HG03045 (cell line): ENCODE results near the gene GPER1.
A peak's percentile ranks its signal among the peaks of the same experiment; 100 is the strongest.

ENCODE experiments used
- ATAC-seq: cut with Tn5 transposase; IDR thresholded peaks from one replicate; pipeline ENCODE4 v1.9.1; 2021; ENCODE audit warnings: mild to moderate bottlenecking, moderate library complexity; ENCODE audit not compliant: unreplicated experiment

The GPER1 gene

DNA sequence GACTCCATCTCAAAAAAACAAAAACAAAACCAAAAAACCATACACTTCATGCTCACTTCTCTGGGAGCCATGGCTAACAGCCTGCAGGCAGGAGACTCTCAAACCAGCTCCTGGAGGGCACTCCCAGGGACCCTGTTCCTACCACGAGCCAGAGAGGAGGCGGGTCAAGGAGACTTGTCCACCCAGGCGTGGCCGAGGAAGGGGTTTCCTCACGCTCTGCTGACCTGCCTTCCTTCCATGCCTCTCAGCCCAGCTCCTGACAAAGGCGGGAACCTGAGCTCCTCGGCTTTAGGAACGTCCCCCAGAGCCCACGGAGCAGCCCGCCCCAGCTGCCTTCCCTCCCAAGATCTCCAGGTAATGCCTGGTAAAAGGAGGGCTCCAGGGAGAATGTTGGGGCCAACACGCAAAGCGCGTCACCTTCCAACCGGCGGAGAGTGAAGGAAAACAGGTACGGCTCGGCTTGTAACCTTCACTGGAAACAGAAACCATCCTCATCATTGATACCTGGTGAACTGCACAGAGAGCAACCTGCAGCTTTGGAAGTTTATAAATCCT, 34.0 kb upstream of the GPER1 start:
- ATAC-seq, result no peak

DNA sequence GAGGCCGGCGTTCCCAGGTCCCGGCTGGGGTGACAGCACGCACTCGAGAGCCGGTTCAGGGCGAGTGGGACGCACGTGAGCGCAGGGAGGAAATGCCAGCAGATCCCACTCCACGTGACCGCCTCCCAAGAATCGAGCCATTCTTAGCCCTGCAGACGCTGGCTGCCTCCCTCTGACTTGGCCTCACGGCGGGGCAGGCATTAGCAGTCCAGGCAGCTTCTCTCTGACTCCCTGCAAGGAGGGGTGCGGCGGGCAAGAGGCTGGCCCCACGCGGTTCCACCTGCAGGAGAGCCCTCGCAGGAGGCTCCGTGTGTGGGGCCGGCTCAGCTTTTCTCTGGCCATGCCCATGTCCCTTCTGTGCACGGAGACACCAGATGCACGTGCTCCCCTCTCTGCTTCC, 33.5 kb upstream of the GPER1 start:
- no peak for ATAC-seq

DNA sequence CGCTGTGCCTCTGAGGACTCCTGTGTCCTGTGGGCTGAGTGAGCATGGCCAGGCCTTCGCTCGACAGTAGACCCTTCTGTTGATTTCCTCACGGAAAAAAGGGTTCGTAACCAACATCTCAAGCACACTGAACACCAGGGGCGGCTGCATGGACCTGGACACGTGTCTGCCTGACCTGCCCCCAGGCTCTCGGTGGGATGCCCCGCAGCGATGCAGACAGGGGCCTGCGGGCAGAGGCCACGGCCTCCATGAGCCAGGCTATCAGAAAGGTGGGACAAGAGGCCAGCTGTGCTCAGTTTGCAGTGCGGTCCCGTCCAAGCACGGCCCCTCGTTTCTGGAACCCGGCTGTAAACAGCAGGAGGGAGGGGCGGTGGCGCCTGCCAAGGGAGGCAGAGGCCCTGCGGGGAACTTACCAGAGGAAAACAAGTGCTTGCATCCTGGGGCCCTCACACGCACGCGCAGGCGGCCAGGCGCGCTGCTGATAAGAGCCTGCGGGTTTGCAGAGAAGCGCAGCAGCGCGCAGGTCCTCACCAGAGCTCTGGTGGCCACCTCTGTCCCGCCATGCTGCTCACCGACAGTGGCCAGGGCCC, 33.0 kb upstream of the GPER1 start:
- no peak for ATAC-seq

DNA sequence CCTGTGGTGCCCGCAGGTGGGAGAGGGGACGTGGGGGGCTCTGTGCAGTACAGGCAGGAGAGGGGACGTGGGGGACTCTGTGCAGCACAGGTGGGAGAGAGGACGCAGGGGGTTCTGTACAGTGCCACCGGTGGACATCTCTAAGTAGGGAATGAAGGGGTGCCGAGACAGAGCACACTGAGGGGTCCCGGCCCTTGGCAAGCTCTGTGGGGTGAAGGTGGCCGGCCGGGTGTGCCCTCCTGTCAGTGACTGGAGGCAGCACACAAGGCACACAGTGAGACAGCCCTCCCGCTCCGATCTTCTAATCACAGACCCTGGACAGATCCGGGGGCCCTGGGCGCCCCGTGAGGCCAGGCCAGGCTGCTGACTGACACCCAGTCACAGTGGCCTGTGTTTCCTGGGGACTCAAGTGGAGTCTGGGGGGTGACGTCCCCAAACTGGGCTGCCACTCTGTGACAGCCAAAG, 32.4 kb upstream of the GPER1 start:
- no peak for ATAC-seq

DNA sequence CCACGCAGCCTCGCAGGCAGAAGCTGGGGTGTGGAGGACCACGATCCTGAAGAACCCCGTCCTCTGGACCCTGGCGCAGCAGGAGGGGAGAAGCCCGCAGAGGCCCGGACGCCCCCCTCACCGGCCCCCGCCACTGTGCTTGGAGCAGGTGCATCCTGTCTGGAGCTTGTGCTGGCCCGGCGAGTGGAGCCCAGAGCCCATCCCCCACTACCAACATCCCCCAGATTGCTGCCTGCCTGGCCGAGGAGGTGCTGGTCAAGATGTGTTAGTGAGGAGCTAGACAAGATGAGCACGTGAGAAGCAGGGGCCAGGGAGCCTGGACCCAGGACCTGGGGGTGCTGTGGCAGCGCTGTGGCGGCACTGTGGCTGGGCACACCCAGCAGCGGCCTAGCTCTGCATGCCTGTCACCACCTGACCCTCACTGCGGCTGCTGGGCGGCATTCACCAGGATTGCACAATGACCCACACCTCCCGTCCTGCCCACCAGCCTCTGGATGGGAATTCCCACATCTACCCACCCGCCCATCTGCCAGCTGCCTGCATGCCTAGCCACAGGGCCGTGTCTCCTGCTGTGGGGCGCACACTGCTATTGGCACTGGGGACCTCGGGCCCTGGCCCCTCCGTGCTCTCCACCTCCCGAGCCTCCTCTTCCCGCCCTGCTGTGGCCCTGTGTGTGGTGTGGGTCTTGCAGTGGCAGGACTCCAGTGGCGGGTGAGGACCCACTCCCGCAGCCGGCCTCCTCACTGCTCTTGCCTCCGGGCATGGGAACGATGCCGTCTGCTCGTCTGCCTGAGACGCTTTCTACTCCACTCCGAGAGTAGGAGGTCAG, 31.7 kb upstream of the GPER1 start:
- ATAC-seq, result no peak

DNA sequence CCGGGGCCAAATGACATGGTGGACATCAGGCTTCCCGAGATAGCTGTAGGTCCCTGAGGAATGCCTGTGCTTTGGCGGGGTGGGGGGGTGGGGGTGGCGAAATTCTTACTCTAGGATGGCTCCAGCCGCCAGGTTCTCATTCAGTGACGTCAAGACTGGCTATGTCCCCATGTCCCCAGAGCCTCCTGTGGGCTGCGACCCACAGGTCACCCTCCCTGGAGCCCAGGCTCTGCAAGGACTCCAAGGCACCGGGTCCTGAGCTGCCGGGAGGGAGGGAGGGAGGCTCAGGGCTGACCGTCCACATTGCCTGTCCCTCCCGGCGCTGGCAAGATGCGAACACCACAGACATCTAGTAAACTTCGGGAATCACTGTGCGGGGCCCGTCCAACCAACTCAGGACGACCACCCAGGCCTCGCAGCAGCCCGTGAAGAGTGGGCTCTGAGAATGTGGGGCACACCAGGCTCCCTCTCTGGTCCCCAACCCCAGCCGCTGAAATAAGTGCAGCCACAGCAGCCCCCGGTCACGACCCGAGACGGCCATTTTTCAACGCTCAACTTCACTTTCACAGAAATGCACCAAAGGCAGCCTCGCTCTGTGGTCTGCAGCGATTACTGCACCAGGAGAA, 31.0 kb upstream of the GPER1 start:
- no peak for ATAC-seq

DNA sequence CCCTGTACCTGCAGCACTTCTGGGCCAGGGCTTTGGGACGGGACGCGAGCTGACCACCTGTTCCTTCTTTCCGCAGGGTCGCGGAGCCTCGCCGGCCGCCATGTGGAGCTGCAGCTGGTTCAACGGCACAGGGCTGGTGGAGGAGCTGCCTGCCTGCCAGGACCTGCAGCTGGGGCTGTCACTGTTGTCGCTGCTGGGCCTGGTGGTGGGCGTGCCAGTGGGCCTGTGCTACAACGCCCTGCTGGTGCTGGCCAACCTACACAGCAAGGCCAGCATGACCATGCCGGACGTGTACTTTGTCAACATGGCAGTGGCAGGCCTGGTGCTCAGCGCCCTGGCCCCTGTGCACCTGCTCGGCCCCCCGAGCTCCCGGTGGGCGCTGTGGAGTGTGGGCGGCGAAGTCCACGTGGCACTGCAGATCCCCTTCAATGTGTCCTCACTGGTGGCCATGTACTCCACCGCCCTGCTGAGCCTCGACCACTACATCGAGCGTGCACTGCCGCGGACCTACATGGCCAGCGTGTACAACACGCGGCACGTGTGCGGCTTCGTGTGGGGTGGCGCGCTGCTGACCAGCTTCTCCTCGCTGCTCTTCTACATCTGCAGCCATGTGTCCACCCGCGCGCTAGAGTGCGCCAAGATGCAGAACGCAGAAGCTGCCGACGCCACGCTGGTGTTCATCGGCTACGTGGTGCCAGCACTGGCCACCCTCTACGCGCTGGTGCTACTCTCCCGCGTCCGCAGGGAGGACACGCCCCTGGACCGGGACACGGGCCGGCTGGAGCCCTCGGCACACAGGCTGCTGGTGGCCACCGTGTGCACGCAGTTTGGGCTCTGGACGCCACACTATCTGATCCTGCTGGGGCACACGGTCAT, 30.3 kb upstream of the GPER1 start:
- ATAC-seq, result no peak

DNA sequence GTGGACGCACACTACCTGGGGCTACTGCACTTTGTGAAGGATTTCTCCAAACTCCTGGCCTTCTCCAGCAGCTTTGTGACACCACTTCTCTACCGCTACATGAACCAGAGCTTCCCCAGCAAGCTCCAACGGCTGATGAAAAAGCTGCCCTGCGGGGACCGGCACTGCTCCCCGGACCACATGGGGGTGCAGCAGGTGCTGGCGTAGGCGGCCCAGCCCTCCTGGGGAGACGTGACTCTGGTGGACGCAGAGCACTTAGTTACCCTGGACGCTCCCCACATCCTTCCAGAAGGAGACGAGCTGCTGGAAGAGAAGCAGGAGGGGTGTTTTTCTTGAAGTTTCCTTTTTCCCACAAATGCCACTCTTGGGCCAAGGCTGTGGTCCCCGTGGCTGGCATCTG, 29.6 kb upstream of the GPER1 start:
- ATAC-seq, result no peak

DNA sequence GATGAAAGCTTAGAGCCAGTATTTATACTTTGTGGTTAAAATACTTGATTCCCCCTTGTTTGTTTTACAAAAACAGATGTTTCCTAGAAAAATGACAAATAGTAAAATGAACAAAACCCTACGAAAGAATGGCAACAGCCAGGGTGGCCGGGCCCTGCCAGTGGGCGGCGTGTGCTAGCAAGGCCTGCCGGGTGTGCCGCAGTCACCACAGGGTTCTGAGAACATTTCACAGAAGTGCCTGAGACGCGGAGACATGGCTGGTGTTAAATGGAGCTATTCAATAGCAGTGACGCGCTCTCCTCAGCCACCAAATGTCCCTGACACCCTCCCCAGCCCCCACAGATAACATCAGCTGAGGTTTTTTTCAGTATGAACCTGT, 29.1 kb upstream of the GPER1 start:
- ATAC-seq, result no peak

DNA sequence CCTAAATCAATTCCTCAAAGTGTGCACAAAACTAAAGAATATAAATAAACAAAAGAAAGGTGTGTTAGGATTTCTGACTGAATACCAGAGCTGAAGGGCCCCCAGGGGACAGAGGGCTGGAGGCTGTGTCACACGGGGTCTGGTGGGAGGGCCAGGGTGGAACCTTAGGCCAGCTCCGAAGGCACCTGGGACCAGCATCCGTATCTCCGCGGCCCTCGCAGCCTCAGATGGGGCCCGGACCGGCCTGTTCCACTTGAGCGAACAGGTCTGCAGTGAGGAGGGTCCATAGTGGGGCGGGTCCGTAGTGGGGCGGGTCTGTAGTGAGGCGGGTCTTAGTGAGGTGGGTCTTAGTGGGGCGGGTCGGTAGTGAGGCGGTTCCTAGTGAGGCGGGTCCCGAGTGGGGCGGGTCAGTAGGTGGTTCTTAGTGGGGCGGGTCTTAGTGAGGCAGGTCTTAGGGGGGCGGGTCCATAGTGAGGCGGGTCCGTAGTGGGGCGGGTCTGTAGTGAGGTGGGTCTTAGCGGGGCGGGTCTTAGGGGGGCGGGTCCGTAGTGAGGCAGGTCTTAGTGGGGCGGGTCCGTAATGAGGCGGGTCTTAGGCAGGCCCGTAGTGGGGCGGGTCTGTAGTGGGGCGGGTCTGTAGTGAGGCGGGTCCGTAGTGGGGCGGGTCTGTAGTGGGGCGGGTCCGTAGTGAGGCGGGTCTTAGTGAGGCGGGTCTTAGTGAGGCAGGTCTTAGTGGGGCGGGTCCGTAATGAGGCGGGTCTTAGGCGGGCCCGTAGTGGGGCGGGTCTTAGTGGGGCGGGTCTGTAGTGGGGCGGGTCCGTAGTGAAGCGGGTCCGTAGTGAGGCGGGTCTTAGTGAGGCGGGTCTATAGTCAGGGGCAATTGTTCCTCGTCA, 28.5 kb upstream of the GPER1 start:
- ATAC-seq, result no peak

DNA sequence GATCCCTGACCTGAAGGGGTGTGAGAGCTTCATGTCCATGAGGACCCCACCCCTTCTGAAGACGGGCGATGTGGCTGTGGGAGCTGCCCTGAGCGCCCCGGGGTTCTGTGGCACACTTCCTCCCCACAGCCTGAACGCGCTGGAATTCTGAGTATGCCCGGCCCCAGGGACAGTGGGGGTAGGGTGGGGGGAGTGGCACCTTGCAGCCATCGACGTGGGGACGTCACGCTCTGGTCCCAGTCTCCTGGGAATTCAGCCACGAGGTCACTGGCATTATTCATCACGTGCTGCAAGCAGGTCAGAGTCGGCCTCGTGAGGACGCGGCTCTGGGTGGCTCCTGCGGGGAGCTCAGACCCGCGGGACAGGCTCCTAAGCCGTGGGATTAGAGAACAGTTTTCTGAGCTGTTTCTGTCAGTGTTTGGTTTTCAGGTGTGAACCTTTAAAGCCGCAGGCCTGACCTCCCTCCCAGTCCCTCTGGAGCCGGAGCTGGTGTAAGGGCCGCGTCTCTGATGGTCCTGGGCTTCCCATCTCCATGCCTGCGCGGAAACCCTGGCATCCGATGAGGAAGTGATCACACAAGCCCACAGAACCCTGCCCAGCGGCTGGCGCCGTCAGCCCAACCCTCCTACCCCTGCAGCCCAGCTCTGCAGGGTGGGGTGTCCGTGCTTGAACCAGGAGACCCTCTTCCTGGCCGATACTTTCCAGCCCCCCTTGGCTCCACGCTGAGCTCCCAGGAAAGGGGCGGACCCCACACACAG, 27.4 kb upstream of the GPER1 start:
- no peak for ATAC-seq

DNA sequence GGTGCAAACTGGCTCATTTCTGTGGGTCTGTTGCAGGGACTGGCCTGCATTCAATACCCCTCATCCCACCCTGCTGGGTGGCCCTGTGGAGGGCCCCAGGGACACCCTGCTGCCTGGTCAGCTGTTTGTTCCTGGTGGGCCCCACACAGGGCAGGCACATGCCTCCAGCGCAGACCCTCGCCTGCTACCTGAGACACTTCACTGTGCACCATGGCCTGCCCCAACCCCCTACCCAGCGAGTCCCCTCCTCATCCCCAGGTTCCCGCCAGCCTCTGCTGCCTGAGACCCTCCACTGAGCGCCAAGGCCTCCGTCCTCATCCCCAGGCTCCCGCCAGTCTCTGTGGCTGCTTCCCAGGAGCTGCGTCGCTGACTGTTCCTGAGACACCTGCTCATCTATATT, 26.7 kb upstream of the GPER1 start:
- no peak for ATAC-seq

DNA sequence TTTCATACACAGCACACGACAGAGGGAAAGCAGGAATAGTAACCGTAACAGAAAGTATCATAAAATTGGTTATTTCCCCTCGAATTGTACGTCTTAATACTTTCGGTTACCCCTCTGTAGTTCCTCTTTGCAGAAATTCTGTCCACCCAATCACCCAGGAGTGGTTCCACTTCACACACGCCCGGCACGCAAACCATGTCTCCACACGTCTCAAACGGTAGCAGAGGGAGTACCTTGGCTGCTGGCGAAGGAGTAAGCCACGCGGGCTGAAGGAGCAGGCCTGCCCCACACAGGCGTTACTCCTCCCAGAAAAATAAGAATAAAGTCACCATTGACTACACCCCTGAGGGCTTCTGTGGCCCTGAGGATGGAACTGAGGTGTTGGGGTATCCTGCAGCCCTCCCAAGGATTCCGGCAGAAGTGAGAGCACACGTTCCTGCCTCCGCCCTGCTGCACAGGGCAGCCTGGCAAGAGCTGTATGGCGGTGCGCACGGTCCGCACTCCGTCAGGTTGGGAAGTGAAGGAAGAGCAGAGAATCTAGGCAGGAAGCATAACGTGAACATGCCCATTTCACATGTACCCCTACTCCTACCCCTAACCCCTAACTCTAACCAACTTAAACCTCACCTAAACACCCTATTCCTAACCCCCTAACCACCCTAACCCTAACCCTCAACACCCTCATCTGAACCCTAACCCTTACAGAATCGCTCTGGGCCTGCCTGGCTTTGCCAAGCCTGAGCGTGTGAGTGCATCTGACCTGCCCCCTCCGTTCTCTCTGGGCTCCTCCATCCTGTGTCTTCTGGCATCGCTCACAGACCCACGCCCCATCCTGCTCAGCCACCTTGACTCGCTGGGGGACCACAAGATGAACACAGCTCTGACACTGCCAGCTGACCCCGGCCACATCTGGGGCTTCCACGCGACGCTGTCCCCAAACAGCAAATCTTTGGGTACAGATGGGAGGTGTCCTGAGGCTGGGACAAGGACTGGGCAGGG, 25.3 kb upstream of the GPER1 start:
- ATAC-seq, result peak; percentile 61

DNA sequence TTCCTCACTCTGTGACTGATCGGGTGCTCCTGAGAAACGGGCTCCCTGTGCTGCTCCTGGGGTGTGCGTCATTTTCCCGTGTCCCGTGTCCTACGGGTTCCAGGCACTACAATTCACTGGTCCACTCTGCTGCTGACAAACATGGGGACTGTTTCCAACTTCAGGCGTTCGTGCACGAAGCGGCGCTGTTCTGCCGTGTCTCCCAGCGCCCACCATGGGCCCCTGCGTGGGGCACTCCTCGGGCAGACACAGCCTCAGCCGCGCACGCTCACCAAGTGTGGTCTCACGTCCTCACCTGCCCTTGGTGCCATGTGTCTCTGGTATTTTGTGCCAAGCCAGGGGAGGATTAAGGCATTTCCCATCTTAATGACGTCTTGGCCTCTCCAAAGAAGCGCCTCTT, 24.6 kb upstream of the GPER1 start:
- no peak for ATAC-seq

DNA sequence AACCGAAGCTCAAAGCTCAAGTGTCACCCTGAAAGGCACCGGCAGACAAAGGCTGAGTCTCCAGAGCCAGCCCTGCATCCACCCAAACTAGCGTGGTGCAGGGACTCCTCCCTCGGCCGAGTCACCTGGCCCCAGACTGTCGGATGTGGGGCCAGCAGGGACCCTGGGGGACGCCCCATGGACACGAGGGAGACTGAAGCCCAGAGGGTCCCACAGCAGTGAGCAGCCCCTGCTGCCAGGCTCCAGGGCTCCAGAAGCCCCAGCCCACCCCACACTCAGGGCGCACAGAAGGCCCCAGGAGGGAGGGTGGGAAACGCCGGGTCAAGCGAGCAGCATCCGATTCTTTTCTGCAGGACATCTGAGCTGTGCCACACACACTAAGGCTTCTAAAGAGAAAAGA, 23.3 kb upstream of the GPER1 start:
- ATAC-seq, result no peak

DNA sequence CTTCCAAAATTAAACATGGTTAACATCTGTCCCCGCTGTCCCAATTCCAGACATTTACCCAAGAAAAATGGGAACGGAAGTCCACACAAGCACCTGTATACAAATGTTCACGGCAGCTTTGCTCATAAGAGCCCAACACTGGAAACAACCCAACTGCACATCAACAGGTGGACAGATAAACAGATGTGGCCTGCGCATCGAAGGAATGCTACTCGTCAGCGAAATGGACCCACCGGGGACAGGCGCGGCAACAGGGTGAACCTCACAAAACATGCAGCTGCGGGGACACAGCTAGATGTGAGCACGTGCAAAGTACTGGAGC, 22.7 kb upstream of the GPER1 start:
- ATAC-seq, result no peak

DNA sequence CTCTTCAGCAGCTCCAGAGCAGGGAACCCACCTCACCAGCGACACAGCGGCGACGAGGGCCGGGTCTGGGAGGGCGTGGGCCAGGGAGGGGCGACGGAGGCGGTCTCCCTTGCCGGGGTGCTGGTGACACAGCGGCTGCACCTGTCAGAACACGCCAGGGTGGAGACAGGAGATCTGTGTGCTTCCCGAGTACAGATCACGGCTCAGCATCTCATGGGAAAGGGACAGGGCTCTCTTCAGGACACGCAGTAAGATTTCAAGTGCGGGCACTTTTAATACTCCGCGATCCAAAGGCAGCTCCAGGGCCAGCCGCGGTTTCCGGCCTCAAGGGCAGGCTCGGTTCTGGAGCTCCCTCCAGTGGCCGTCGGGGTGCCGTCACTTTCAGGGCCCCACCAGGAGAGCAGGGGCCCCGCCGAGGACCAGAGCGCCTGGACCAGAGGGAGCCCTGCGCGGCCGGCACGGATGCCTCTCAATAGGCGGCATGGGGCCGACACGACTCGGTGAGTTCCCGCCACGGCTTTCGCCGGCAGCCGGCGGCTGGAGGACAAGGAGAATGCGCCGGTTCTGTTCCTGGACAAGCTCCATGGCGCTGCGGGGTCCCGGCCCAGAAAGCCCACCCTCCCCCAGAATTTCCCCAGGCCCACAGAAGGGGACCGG, 22.2 kb upstream of the GPER1 start:
- peak; percentile 52 for ATAC-seq

DNA sequence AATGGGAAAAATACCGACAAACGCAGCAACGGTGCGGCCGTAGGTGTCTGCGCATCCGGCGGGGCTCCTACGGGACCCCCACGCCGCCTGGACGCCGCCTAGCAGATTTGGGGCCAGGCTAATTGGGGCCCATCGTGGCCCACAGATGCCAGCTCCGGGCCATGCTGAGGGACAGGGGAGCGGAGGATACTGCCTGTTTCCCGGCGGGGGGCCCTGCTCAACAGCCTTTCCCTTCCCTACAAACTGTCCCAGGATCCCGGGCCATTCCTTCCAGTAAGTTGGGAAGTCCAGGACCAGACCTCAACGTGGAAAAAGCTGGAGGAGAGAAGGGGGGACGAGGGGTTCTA, 21.7 kb upstream of the GPER1 start:
- no peak for ATAC-seq
